HEK293T (cell line): ENCODE data around the gene SPOCK3.

Source experiments
- ARNT ChIP-seq: fragments of 450-650 bp; IDR thresholded peaks from 2 replicates; pipeline ENCODE4 v1.6.1; 2017; ENCODE audit warnings: mild to moderate bottlenecking
- CTBP1 ChIP-seq: fragments of 450-650 bp; IDR thresholded peaks from 2 replicates; pipeline ENCODE4 v1.6.1; 2016; ENCODE audit warnings: borderline replicate concordance
- ELF4 ChIP-seq: fragments of 450-650 bp; IDR thresholded peaks from 2 replicates; pipeline ENCODE4 v1.6.1; 2017; ENCODE audit warnings: antibody characterized with exemption
- FOXK2 ChIP-seq: fragments of 450-650 bp; IDR thresholded peaks from 2 replicates; pipeline ENCODE4 v1.6.1; 2016; ENCODE audit warnings: mild to moderate bottlenecking
- FOXM1 ChIP-seq: fragments of 450-650 bp; IDR thresholded peaks from 2 replicates; pipeline ENCODE4 v1.6.1; 2017; ENCODE audit warnings: mild to moderate bottlenecking, borderline replicate concordance
- HDGF ChIP-seq: fragments of 450-650 bp; IDR thresholded peaks from 2 replicates; pipeline ENCODE4 v1.6.1; 2017; ENCODE audit warnings: antibody characterized with exemption, borderline replicate concordance
- L3MBTL2 ChIP-seq: fragments of 450-650 bp; conservative IDR thresholded peaks from 2 replicates; pipeline ENCODE4 v1.6.1; 2016; ENCODE audit warnings: mild to moderate bottlenecking
- PKNOX1 ChIP-seq: fragments of 450-650 bp; IDR thresholded peaks from 2 replicates; pipeline ENCODE4 v1.6.1; 2016
- SP1 ChIP-seq: fragments of 450-650 bp; IDR thresholded peaks from 2 replicates; pipeline ENCODE4 v1.6.1; 2017
- SUZ12 ChIP-seq: fragments of 450-650 bp; IDR thresholded peaks from 2 replicates; pipeline ENCODE4 v1.6.1; 2016; ENCODE audit warnings: mild to moderate bottlenecking
- TARDBP ChIP-seq: fragments of 450-650 bp; IDR thresholded peaks from 2 replicates; pipeline ENCODE4 v1.6.1; 2016
- ZNF384 ChIP-seq: fragments of 450-650 bp; IDR thresholded peaks from 2 replicates; pipeline ENCODE4 v1.6.1; 2016

- TF ChIP-seq SP1: no peak
- TF ChIP-seq ZNF384: no peak
- TF ChIP-seq SUZ12: no peak
- TF ChIP-seq FOXM1: no peak
- no peak for TF ChIP-seq TARDBP
- TF ChIP-seq HDGF: no peak
- TF ChIP-seq ARNT: no peak
- TF ChIP-seq PKNOX1: no peak
- no peak for TF ChIP-seq L3MBTL2
- no peak for TF ChIP-seq ELF4
- no peak for TF ChIP-seq FOXK2
- TF ChIP-seq CTBP1: no peak
Measured at GRCh38 chr4:167117273-167117672, 117.0 kb downstream of the SPOCK3 start.
